HG03469 (cell line): ENCODE results near the gene PRKRA.
"Not testable (repeated sequence)": the region's sequence is repeated elsewhere in the genome, so short reads cannot be mapped to it uniquely, and the experiment has no call there.

ENCODE experiments used
- ATAC-seq: cut with Tn5 transposase; IDR thresholded peaks from one replicate; pipeline ENCODE4 v1.9.1; 2021; ENCODE audit warnings: mild to moderate bottlenecking, moderate library complexity, moderate number of reproducible peaks; ENCODE audit not compliant: unreplicated experiment

PRKRA gene

GRCh38 chr2:178450774-178451525 lies at the start of gene PRKRA, which contains the start of gene PJVK:
PRKRA (minus strand) TSS chr2:178451175; CDS start chr2:178451030, 145 bp downstream.
PJVK (plus strand) TSS chr2:178451378; CDS start chr2:178453410, 2,032 bp downstream.
- ATAC-seq: peak; percentile 74

- ATAC-seq: no peak
Observed at GRCh38 chr2:178499640-178500039, 48.7 kb upstream of the PRKRA start.

GRCh38 chr2:178498137-178498536 lies 47.2 kb upstream of the PRKRA start:
- ATAC-seq: peak; percentile 70

- no peak for ATAC-seq
Observed at GRCh38 chr2:178496049-178496448, 45.1 kb upstream of the PRKRA start.

GRCh38 chr2:178491612-178492011 lies 40.6 kb upstream of the PRKRA start:
- ATAC-seq: no peak

- no peak for ATAC-seq
Observed at GRCh38 chr2:178485356-178485755, 34.4 kb upstream of the PRKRA start.

GRCh38 chr2:178484245-178485041 lies 33.5 kb upstream of the PRKRA start:
- ATAC-seq: no peak

- ATAC-seq: peak; percentile 38
Observed at GRCh38 chr2:178482437-178482836, 31.5 kb upstream of the PRKRA start.

- peak; percentile 43 for ATAC-seq
Observed at GRCh38 chr2:178480227-178481181, 29.5 kb upstream of the PRKRA start, which contains the start of gene PLEKHA3. PLEKHA3 (plus strand) TSS chr2:178480457; CDS start chr2:178480870, 413 bp downstream.

- ATAC-seq: no peak
Observed at GRCh38 chr2:178479758-178480226, 28.8 kb upstream of the PRKRA start.

- no peak for ATAC-seq
Observed at GRCh38 chr2:178479275-178479616, 28.3 kb upstream of the PRKRA start.

GRCh38 chr2:178478439-178479274 lies 27.7 kb upstream of the PRKRA start, which contains the start of gene FKBP7:
FKBP7 (minus strand) TSS chr2:178478600; CDS start chr2:178478499, 101 bp downstream.
- no peak for ATAC-seq

- no peak for ATAC-seq
Observed at GRCh38 chr2:178478130-178478438, 27.1 kb upstream of the PRKRA start.

- no peak for ATAC-seq
Observed at GRCh38 chr2:178477443-178478129, 26.6 kb upstream of the PRKRA start.

- no peak for ATAC-seq
Observed at GRCh38 chr2:178476477-178476876, 25.5 kb upstream of the PRKRA start.

- ATAC-seq: no peak
Observed at GRCh38 chr2:178474560-178474959, 23.6 kb upstream of the PRKRA start.

GRCh38 chr2:178473931-178474330 lies 23.0 kb upstream of the PRKRA start:
- ATAC-seq: no peak

GRCh38 chr2:178473373-178473772 lies 22.4 kb upstream of the PRKRA start:
- ATAC-seq: no peak

- ATAC-seq: not testable (repeated sequence)
Observed at GRCh38 chr2:178471313-178471712, 20.3 kb upstream of the PRKRA start.
